K562 (cell line): ENCODE data around the gene GPR3. TPM values are rescaled to one million over a fixed set of nuclear protein-coding genes. Genes with fewer than 3 reads are reported as not detected.
A peak's percentile ranks its signal among the peaks of the same experiment; 100 is the strongest.

ENCODE experiments used
- AFF1 ChIP-seq, 2 experiments: fragments of 450-650 bp; IDR thresholded peaks; 2 replicates each; pipeline ENCODE4 v1.6.1; 2018; ENCODE audit warnings: mild to moderate bottlenecking in 2 of 2, low read depth in 1 of 2; ENCODE audit not compliant: partially characterized antibody in 2 of 2
- ELF2 ChIP-seq: fragments of 250-450 bp; sonication (Bioruptor Pico); IDR thresholded peaks from 2 replicates; pipeline ENCODE4 v1.5.0; 2021; ENCODE audit warnings: mild to moderate bottlenecking
- FIP1L1 ChIP-seq: fragments of 200-400 bp; formaldehyde crosslinking; IDR thresholded peaks from 2 replicates; pipeline ENCODE4 v1.6.1; 2018; ENCODE audit warnings: mild to moderate bottlenecking, low read depth, low read length; ENCODE audit not compliant: poor library complexity, severe bottlenecking
- KDM1A ChIP-seq, 2 experiments: fragments of 450-650 bp; IDR thresholded peaks; 2 replicates each; pipeline ENCODE4 v1.6.1; 2016; ENCODE audit warnings: mild to moderate bottlenecking in 2 of 2
- POLR2A ChIP-seq: fragments of 450-650 bp; conservative IDR thresholded peaks from 2 replicates; pipeline ENCODE4 v1.6.1; 2016
- SAFB2 ChIP-seq: fragments of 200-400 bp; formaldehyde crosslinking; IDR thresholded peaks from 2 replicates; pipeline ENCODE4 v1.6.1; 2018; ENCODE audit warnings: borderline replicate concordance, low read length, low read depth, moderate library complexity; ENCODE audit not compliant: severe bottlenecking
- TCF15 ChIP-seq: fragments of 250-450 bp; sonication (Bioruptor Pico); IDR thresholded peaks from 2 replicates; pipeline ENCODE4 v1.8.0; 2022; ENCODE audit warnings: moderate library complexity, mild to moderate bottlenecking, inconsistent platforms
- TRIM25 ChIP-seq: fragments of 450-650 bp; IDR thresholded peaks from 2 replicates; pipeline ENCODE4 v1.7.0; 2016; ENCODE audit warnings: borderline replicate concordance
- ZFP91 ChIP-seq: sonication (generic); formaldehyde crosslinking; IDR thresholded peaks from 2 replicates; pipeline ENCODE4 v1.8.0; 2022; ENCODE audit warnings: mild to moderate bottlenecking, missing genetic modification reagents
- ZNF217 ChIP-seq: sonication (generic); formaldehyde crosslinking; IDR thresholded peaks from 2 replicates; pipeline ENCODE4 v1.8.0; 2022; ENCODE audit warnings: mild to moderate bottlenecking, missing genetic modification reagents
- ZNF253 ChIP-seq: fragments of 250-450 bp; sonication (Bioruptor Pico); conservative IDR thresholded peaks from 2 replicates; pipeline ENCODE4 v1.6.1; 2021; ENCODE audit warnings: mild to moderate bottlenecking
- polyA plus RNA-seq, 8 experiments: library from polyadenylated mRNA; depleted of rRNA in 4 of 8; stranded (reverse) in 5 of 8; unstranded in 3 of 8; fragments of >200 nt; fragmentation: Nextera tagmentation in 2 of 8; fragmentation: Illumina TruSeq in 1 of 8; extraction: Ambion mirVana in 2 of 8; extraction: Trizol in 1 of 8; gene quantifications; 2 replicates each; pipeline versions ENCODE4 v1.2.1 to v1.2.3, GENCODE V29; 2011 to 2014; ENCODE audit warnings: inconsistent platforms in 1 of 8, missing spikeins in 1 of 8
- total RNA-seq, 7 experiments: library from RNA; depleted of rRNA in 6 of 7; stranded (reverse); fragments of >200 nt in 6 of 7; fragmentation: Illumina TruSeq in 2 of 7; extraction: Trizol in 2 of 7; gene quantifications; 2 replicates each; pipeline versions ENCODE4 v1.2.1 to v1.2.3, GENCODE V29; 2011 to 2021; ENCODE audit warnings: low replicate concordance in 1 of 7
- TF ChIP-seq, protein P1 (sequence below): fragments of 200-800 bp; sonication (Bioruptor generic); IDR thresholded peaks from 2 replicates; pipeline ENCODE4 v1.6.1; 2016; ENCODE audit warnings: missing genetic modification characterization, missing compliant biosample characterization

Gene GPR3
- total and polyA plus RNA-seq, 9 of the 15 experiments (the other 6 are each of a cell fraction or from before 2014, with no cell fraction given): 0.24 to 11.5 (median 3.7) TPM

GRCh38 chr1:27416387-27417111, 24.1 kb downstream of the GPR3 start (continued):
- TF ChIP-seq TRIM25 (no peak), FIP1L1 (no peak), POLR2A (no peak), KDM1A (IDR thresholded peaks at IDR 0.05) (0 out of 4 replicates have a peak, but pooled peaks of 1 of the 2 experiments have one; percentile 13), ZNF253 (no peak), SAFB2 (no peak), ELF2 (CRISPR knock-in tag) (no peak), AFF1 (IDR thresholded peaks at IDR 0.05; ENCODE audit: low read depth in 1 of 2, partially characterized antibody in 2 of 2) (no peak), ZNF217 (CRISPR knock-in tag) (no peak), TCF15 (CRISPR knock-in tag) (no peak), ZFP91 (CRISPR knock-in tag) (no peak)
- TF ChIP-seq, protein P1, sequence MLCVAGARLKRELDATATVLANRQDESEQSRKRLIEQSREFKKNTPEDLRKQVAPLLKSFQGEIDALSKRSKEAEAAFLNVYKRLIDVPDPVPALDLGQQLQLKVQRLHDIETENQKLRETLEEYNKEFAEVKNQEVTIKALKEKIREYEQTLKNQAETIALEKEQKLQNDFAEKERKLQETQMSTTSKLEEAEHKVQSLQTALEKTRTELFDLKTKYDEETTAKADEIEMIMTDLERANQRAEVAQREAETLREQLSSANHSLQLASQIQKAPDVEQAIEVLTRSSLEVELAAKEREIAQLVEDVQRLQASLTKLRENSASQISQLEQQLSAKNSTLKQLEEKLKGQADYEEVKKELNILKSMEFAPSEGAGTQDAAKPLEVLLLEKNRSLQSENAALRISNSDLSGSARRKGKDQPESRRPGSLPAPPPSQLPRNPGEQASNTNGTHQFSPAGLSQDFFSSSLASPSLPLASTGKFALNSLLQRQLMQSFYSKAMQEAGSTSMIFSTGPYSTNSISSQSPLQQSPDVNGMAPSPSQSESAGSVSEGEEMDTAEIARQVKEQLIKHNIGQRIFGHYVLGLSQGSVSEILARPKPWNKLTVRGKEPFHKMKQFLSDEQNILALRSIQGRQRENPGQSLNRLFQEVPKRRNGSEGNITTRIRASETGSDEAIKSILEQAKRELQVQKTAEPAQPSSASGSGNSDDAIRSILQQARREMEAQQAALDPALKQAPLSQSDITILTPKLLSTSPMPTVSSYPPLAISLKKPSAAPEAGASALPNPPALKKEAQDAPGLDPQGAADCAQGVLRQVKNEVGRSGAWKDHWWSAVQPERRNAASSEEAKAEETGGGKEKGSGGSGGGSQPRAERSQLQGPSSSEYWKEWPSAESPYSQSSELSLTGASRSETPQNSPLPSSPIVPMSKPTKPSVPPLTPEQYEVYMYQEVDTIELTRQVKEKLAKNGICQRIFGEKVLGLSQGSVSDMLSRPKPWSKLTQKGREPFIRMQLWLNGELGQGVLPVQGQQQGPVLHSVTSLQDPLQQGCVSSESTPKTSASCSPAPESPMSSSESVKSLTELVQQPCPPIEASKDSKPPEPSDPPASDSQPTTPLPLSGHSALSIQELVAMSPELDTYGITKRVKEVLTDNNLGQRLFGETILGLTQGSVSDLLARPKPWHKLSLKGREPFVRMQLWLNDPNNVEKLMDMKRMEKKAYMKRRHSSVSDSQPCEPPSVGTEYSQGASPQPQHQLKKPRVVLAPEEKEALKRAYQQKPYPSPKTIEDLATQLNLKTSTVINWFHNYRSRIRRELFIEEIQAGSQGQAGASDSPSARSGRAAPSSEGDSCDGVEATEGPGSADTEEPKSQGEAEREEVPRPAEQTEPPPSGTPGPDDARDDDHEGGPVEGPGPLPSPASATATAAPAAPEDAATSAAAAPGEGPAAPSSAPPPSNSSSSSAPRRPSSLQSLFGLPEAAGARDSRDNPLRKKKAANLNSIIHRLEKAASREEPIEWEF (CRISPR knock-in tag): no peak
